Measurements from ENCODE around the gene CXXC1.
A peak's percentile ranks its signal among the peaks of the same experiment; 100 is the strongest.
"Not testable (repeated sequence)": the region's sequence is repeated elsewhere in the genome, so short reads cannot be mapped to it uniquely, and the experiment has no call there.

Gene CXXC1

GRCh38 chr18:50287441-50288347 lies at the start of gene CXXC1:
TSS of gene CXXC1 (minus strand) at chr18:50287692. CDS start at chr18:50287589, 103 bp downstream.
- peak; percentile 100 for DNase-seq (ENCODE audit: low read depth, low spot score)

GRCh38 chr18:50334546-50335152 lies 47.2 kb upstream of the CXXC1 start:
- DNase-seq (ENCODE audit: low read depth, low spot score), result no peak

GRCh38 chr18:50331691-50332090 lies 44.2 kb upstream of the CXXC1 start:
- no peak for DNase-seq (ENCODE audit: low read depth, low spot score)

- DNase-seq (ENCODE audit: low read depth, low spot score), result no peak
Measured at GRCh38 chr18:50330176-50330575, 42.7 kb upstream of the CXXC1 start.

- no peak for DNase-seq (ENCODE audit: low read depth, low spot score)
Measured at GRCh38 chr18:50327983-50328382, 40.5 kb upstream of the CXXC1 start.

GRCh38 chr18:50320719-50321118 lies 33.2 kb upstream of the CXXC1 start:
- DNase-seq (ENCODE audit: low read depth, low spot score), result no peak

GRCh38 chr18:50315100-50315871 lies 27.8 kb upstream of the CXXC1 start:
- no peak for DNase-seq (ENCODE audit: low read depth, low spot score)

GRCh38 chr18:50313873-50314460 lies 26.5 kb upstream of the CXXC1 start:
- no peak for DNase-seq (ENCODE audit: low read depth, low spot score)

GRCh38 chr18:50313031-50313607 lies 25.6 kb upstream of the CXXC1 start:
- no peak for DNase-seq (ENCODE audit: low read depth, low spot score)

- no peak for DNase-seq (ENCODE audit: low read depth, low spot score)
Measured at GRCh38 chr18:50312296-50313030, 25.0 kb upstream of the CXXC1 start.

- DNase-seq (ENCODE audit: low read depth, low spot score), result no peak
Measured at GRCh38 chr18:50311650-50312049, 24.2 kb upstream of the CXXC1 start.

- DNase-seq (ENCODE audit: low read depth, low spot score), result no peak
Measured at GRCh38 chr18:50310080-50310479, 22.6 kb upstream of the CXXC1 start.

GRCh38 chr18:50308851-50309250 lies 21.4 kb upstream of the CXXC1 start:
- DNase-seq (ENCODE audit: low read depth, low spot score), result not testable (repeated sequence)

GRCh38 chr18:50307738-50308470 lies 20.4 kb upstream of the CXXC1 start:
- peak; percentile 43 for DNase-seq (ENCODE audit: low read depth, low spot score)

GRCh38 chr18:50307400-50307737 lies 19.9 kb upstream of the CXXC1 start:
- no peak for DNase-seq (ENCODE audit: low read depth, low spot score)

GRCh38 chr18:50306944-50307343 lies 19.5 kb upstream of the CXXC1 start:
- DNase-seq (ENCODE audit: low read depth, low spot score), result no peak

- DNase-seq (ENCODE audit: low read depth, low spot score), result no peak
Measured at GRCh38 chr18:50301074-50301473, 13.6 kb upstream of the CXXC1 start.

GRCh38 chr18:50299626-50300388 lies 12.3 kb upstream of the CXXC1 start:
- no peak for DNase-seq (ENCODE audit: low read depth, low spot score)
